ENCODE data around the gene PRKCA. TPM values are rescaled to one million over a fixed set of nuclear protein-coding genes. Genes with fewer than 3 reads are reported as not detected.
"Not testable (repeated sequence)": the region's sequence is repeated elsewhere in the genome, so short reads cannot be mapped to it uniquely, and the experiment has no call there.

Gene PRKCA
- total RNA-seq, 1 donor from 2014 or later = 15.5 TPM

DNA sequence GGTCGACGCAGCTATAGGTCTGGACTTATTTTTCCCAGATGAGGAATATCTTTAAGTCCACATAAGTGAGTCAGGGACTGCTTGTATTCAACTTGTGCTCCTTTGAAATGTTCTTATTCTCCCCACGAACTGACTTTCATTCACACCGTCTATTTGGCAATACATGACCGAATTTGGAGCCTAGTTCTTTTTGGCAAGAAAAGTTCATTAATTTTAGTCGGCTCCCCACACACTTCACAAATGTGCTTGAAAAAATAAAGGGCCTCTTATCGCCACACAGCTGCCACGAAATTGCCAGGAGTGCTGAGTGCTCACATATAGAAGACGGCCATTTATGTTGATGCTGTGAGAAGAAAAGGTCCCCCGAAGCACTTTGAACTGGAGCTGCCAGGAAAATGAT is 152.6 kb downstream of the PRKCA start:
- no peaks in the 10 kb centered on the region for H3K27me3 ChIP-seq
- TF ChIP-seq POLR2AphosphoS5 (IDR thresholded peaks at IDR 0.05; ENCODE audit: insufficient read depth in 1 of 2, low read depth in 1 of 2) = no peak
- no peak for TF ChIP-seq POLR2A (IDR thresholded peaks at IDR 0.05)
- TF ChIP-seq, protein P1, sequence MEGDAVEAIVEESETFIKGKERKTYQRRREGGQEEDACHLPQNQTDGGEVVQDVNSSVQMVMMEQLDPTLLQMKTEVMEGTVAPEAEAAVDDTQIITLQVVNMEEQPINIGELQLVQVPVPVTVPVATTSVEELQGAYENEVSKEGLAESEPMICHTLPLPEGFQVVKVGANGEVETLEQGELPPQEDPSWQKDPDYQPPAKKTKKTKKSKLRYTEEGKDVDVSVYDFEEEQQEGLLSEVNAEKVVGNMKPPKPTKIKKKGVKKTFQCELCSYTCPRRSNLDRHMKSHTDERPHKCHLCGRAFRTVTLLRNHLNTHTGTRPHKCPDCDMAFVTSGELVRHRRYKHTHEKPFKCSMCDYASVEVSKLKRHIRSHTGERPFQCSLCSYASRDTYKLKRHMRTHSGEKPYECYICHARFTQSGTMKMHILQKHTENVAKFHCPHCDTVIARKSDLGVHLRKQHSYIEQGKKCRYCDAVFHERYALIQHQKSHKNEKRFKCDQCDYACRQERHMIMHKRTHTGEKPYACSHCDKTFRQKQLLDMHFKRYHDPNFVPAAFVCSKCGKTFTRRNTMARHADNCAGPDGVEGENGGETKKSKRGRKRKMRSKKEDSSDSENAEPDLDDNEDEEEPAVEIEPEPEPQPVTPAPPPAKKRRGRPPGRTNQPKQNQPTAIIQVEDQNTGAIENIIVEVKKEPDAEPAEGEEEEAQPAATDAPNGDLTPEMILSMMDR (IDR thresholded peaks at IDR 0.05) = no peak
- DNase-seq (ENCODE audit: extremely low spot score in 2 of 2) = no peak
- intact Hi-C loops (cut with DNase I) = no loop called here
- no peaks in the 10 kb centered on the region for H3K9me3 ChIP-seq
- H3K4me1 ChIP-seq = peaks cover 2% of the 10 kb centered on the region
- no peak overlapping the region for H3K27ac ChIP-seq
- H3K36me3 ChIP-seq = no peaks in the 10 kb centered on the region
- no peak overlapping the region for H3K4me3 ChIP-seq

DNA sequence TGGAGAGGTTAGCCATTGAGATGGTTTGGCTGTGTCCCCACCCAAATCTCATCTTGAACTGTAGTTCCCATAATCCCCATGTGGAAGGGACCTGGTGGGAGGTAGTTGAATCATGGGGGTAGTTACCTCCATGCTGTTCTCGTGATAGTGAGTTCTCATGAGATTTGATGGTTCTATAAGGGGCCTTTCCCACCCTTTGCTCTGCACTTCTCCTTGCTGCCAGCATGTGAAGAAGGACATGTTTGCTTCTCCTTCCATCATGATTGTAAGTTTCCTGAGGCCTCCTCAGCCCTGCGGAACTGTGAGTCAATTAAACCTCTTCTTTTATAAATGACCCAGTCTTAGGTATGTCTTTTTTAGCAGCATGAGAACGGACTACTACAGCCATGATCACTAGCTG is 155.1 kb downstream of the PRKCA start:
- H3K9me3 ChIP-seq; H3K36me3 ChIP-seq; H3K27ac ChIP-seq; intact Hi-C loops (cut with DNase I); H3K4me3 ChIP-seq; DNase-seq (ENCODE audit: extremely low spot score in 2 of 2); H3K27me3 ChIP-seq: not testable (repeated sequence)
- H3K4me1 ChIP-seq = peaks cover 22% of the 10 kb centered on the region

DNA sequence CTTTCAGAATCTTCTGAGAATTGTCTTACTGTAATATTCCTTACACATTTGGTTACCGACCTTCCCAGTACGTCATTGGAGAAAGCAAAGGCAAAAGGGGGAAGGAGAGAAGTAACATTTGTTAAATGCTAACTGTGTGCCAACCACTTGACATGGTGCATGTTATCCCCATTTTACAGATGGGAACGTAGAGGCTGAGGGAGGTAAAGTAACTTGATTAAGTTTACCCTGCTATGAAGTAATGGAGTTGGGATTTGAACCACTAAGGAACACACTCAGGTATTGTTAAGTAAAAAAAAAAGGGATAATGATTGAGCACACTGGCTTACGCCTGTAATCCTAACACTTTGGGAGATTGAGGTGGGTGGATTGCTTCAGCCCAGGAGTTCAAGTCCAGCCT is 156.4 kb downstream of the PRKCA start:
- no peak overlapping the region for H3K4me3 ChIP-seq
- TF ChIP-seq, protein P1 (IDR thresholded peaks at IDR 0.05) = no peak
- TF ChIP-seq POLR2AphosphoS5 (IDR thresholded peaks at IDR 0.05; ENCODE audit: insufficient read depth in 1 of 2, low read depth in 1 of 2) (no peak), POLR2A (IDR thresholded peaks at IDR 0.05) (no peak)
- H3K9me3 ChIP-seq = no peaks in the 10 kb centered on the region
- peak overlapping the region; percentile 74 for H3K27ac ChIP-seq
- DNase-seq (ENCODE audit: extremely low spot score in 2 of 2) = no peak
- H3K27me3 ChIP-seq = no peaks in the 10 kb centered on the region
- no peaks in the 10 kb centered on the region for H3K36me3 ChIP-seq
- intact Hi-C loops (cut with DNase I) = no loop called here
- peaks cover 34% of the 10 kb centered on the region for H3K4me1 ChIP-seq

DNA sequence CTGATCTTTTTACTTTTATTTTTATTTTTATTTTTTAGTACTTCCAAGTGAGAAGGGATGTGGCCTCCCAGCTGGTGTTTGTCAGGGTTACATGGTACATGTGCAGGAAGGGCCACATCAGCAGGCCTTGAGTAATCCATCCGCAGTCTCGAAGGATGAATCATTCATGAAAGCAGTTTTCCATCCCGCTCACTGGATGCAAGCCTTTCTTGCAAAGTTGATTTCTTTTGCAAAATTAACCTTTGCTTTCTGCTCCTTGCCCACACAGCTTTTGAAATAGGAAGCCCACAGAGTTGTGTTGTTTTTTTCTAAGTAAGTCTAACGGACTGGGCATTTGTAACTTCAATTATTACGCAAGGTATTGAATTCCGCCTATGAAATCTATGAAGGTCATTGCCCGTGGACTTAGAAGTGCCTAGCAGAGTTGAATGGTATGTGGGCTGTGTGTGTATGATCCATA is 157.4 kb downstream of the PRKCA start:
- DNase-seq (ENCODE audit: extremely low spot score in 2 of 2) = peak in 1 of 2 donors; percentile 93
- peak overlapping the region; percentile 74 for H3K27ac ChIP-seq

DNA sequence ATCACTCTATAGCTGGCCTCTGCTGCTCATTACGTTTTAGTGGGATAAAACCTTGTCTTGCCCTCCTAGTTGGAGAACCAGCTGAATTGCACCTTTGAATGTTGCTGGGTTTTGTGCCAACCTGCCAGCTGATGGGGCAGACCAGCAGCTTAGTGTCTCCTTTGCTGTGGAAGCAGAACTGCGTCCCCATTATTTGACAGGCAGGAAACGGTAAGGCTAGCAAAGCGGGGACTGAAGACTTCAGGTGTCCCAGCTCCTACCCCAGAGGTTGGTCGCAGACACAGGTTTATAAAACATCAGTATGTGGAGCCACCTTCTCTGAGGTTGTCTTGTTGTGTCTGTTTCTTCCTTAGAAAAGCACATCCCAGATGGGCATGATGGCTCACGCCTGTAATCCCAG is 158.1 kb downstream of the PRKCA start:
- no peaks in the 10 kb centered on the region for H3K9me3 ChIP-seq
- peaks cover 34% of the 10 kb centered on the region for H3K4me1 ChIP-seq
- intact Hi-C loops (cut with DNase I) = no loop called here
- H3K36me3 ChIP-seq = no peaks in the 10 kb centered on the region
- H3K27me3 ChIP-seq = no peaks in the 10 kb centered on the region
- DNase-seq (ENCODE audit: extremely low spot score in 2 of 2) = no peak
- peak overlapping the region; percentile 61 for H3K27ac ChIP-seq
- TF ChIP-seq POLR2AphosphoS5 (IDR thresholded peaks at IDR 0.05; ENCODE audit: insufficient read depth in 1 of 2, low read depth in 1 of 2) (no peak), POLR2A (IDR thresholded peaks at IDR 0.05) (no peak)
- TF ChIP-seq, protein P1 (IDR thresholded peaks at IDR 0.05) = no peak
- H3K4me3 ChIP-seq = no peak overlapping the region

More for the DNA sequence above, 157.4 kb downstream of the PRKCA start:
- H3K9me3 ChIP-seq = no peaks in the 10 kb centered on the region
- H3K4me1 ChIP-seq = peaks cover 34% of the 10 kb centered on the region
- TF ChIP-seq POLR2AphosphoS5 (IDR thresholded peaks at IDR 0.05; ENCODE audit: insufficient read depth in 1 of 2, low read depth in 1 of 2) = peak in 1 of 2 donors; percentile 88
- TF ChIP-seq, protein P1 (IDR thresholded peaks at IDR 0.05) = no peak
- intact Hi-C loops (cut with DNase I) = no loop called here
- no peaks in the 10 kb centered on the region for H3K27me3 ChIP-seq
- no peaks in the 10 kb centered on the region for H3K36me3 ChIP-seq
- no peak overlapping the region for H3K4me3 ChIP-seq

All from vagina (tissue), 2 donors.